Keratinocyte (primary cell): Measurements from ENCODE around the gene MRS2. TPM values are rescaled to one million over a fixed set of nuclear protein-coding genes. Genes with fewer than 3 reads are reported as not detected.

ENCODE experiments used
- DNase-seq: peaks from one replicate; pipeline ENCODE4 v3.0.0-alpha.2; 2011; ENCODE audit warnings: low read depth, missing footprints, low spot score
- FAIRE-seq: peaks from 2 replicates; lab custom pipeline; 2011; peaks lifted over from hg19 to GRCh38; lab: Jason Lieb, UNC
- H2AFZ ChIP-seq: 2 replicates; pipeline ENCODE4 v1.6.0; 2012; ENCODE audit warnings: low read length, control low read depth, inconsistent platforms; ENCODE audit not compliant: control insufficient read depth
- H3K27ac ChIP-seq: 2 replicates; pipeline ENCODE4 v1.5.1; 2011; ENCODE audit warnings: low read length; ENCODE audit not compliant: control insufficient read depth, insufficient read depth
- H3K27me3 ChIP-seq: 3 replicates; pipeline ENCODE4 v1.6.0; 2011; ENCODE audit warnings: low read length; ENCODE audit not compliant: control insufficient read depth, insufficient read depth; ENCODE audit errors: extremely low read depth
- H3K36me3 ChIP-seq, 2 experiments: 2 replicates in 1 of 2; 3 replicates in 1 of 2; pipeline ENCODE4 v1.5.1; 2011; ENCODE audit warnings: low read length in 2 of 2, mild to moderate bottlenecking in 1 of 2; ENCODE audit not compliant: control insufficient read depth in 2 of 2, insufficient read depth in 2 of 2; ENCODE audit errors: extremely low read depth in 1 of 2
- H3K4me1 ChIP-seq: 3 replicates; pipeline ENCODE4 v1.5.1; 2011; ENCODE audit warnings: low read length; ENCODE audit not compliant: control insufficient read depth, insufficient read depth; ENCODE audit errors: extremely low read depth
- H3K4me2 ChIP-seq: 3 replicates; pipeline ENCODE4 v1.6.0; 2011; ENCODE audit warnings: low read depth, low read length; ENCODE audit not compliant: control insufficient read depth, insufficient read depth; ENCODE audit errors: extremely low read depth
- H3K4me3 ChIP-seq, 3 experiments: fragments of 200-600 bp in 1 of 3; sonication (generic) in 1 of 3; 2 replicates in 2 of 3; 3 replicates in 1 of 3; pipeline ENCODE4 v1.5.1; 2011 to 2016; ENCODE audit warnings: low read length in 3 of 3, mild to moderate bottlenecking in 3 of 3, control low read depth in 2 of 3, inconsistent platforms in 1 of 3, low read depth in 1 of 3, mixed read lengths in 1 of 3, mixed run types in 1 of 3, moderate library complexity in 1 of 3; ENCODE audit not compliant: control insufficient read depth in 2 of 3, insufficient read depth in 2 of 3; ENCODE audit errors: extremely low read depth in 1 of 3
- H3K79me2 ChIP-seq: 2 replicates; pipeline ENCODE4 v1.6.0; 2012; ENCODE audit warnings: low read length; ENCODE audit not compliant: control insufficient read depth, insufficient read depth
- H3K9ac ChIP-seq: 3 replicates; pipeline ENCODE4 v1.6.0; 2011; ENCODE audit warnings: low read length; ENCODE audit not compliant: control insufficient read depth, insufficient read depth; ENCODE audit errors: extremely low read depth
- H3K9me1 ChIP-seq: 3 replicates; pipeline ENCODE4 v1.6.0; 2011; ENCODE audit warnings: low read length; ENCODE audit not compliant: control insufficient read depth, insufficient read depth; ENCODE audit errors: extremely low read depth
- H3K9me3 ChIP-seq: 2 replicates; pipeline ENCODE4 v1.5.1; 2012; ENCODE audit warnings: low read depth, low read length; ENCODE audit not compliant: control insufficient read depth
- H4K20me1 ChIP-seq: 3 replicates; pipeline ENCODE4 v1.6.0; 2011; ENCODE audit warnings: low read length; ENCODE audit not compliant: control insufficient read depth, insufficient read depth; ENCODE audit errors: extremely low read depth
- EZH2 ChIP-seq: IDR thresholded peaks from one replicate; pipeline ENCODE4 v1.6.1; 2012; ENCODE audit warnings: inconsistent platforms, mild to moderate bottlenecking, low read length, moderate library complexity
- dilution Hi-C: fragments of 300-500 bp; cut with MboI; formaldehyde crosslinking; loops from one replicate; pipeline ENCODE4 v1.7.0; 2020; ENCODE audit warnings: low sequenced_read_pairs; ENCODE audit not compliant: extremely low pct_ligation_motif_present
- polyA plus RNA-seq, 5 experiments: library from polyadenylated mRNA; depleted of rRNA in 3 of 5; stranded (reverse) in 3 of 5; stranded (forward) in 1 of 5; unstranded in 1 of 5; fragments of >200 nt; gene quantifications; 1 replicate in 1 of 5; 2 replicates in 3 of 5; 3 replicates in 1 of 5; pipeline versions ENCODE4 v1.2.1 to v1.2.3, GENCODE V29; 2011 to 2012; ENCODE audit warnings: missing spikeins in 2 of 5, low read depth in 1 of 5, low replicate concordance in 1 of 5
- TF ChIP-seq, protein P1 (sequence below), 3 experiments: IDR thresholded peaks in 1 of 3; conservative IDR thresholded peaks in 1 of 3; optimal IDR thresholded peaks in 1 of 3; 2 replicates in 2 of 3; 3 replicates in 1 of 3; pipeline versions ENCODE3 to v1.5.1; 2011; ENCODE audit warnings: low read length in 3 of 3, mild to moderate bottlenecking in 3 of 3, moderate library complexity in 2 of 3, control low read depth in 1 of 3, inconsistent platforms in 1 of 3; ENCODE audit not compliant: insufficient read depth in 2 of 3; ENCODE audit errors: extremely low read depth in 1 of 3

Gene MRS2
- polyA plus RNA-seq, 1 donor (not counting 4 experiments of a cell fraction or from before 2014, with no cell fraction given), result 26.9 TPM

DNA sequence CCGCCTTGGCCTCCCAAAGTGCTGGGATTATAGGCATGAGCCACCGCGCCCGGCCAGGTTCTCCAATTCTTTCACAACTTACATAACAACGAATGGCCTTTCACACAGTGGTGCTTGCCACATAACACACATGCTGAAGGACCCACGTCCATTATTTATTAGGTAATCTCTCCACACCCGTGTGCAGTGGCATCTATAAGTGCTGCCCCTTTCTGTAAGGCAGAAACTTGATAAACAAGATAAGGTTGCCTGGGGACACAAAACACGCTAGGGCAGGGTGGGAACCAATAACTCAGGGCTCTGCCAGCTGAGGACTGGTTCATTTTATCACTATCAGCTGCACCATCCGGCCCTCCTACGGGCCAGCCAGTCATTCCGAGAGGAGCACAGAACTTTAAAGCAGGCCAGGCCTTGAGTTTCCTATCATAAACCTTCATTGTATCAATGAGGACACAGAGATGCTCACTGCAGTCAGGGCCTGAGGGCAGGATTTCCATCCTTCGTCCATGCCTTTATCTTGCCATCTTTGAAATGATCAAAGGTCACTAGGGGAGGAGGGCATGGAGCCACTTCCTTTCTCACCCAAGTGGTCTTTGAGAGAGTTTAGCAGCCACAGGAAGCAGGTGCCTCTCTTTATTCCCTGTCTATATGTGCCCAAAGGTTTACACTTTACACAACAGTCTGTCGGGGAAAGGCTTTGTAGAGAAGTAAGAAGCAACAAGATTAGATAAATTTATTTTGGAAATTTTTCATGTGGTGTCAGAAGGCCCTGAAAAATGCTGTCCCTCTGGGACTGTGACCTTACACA lies 49.0 kb downstream of the MRS2 start:
- DNase-seq (no peak), FAIRE-seq (no peak)
- H3K9ac ChIP-seq, result no peak overlapping the region
- H3K4me2 ChIP-seq, result no peak overlapping the region
- H3K36me3 ChIP-seq, result no peaks in the 10 kb centered on the region
- TF ChIP-seq, protein P1, sequence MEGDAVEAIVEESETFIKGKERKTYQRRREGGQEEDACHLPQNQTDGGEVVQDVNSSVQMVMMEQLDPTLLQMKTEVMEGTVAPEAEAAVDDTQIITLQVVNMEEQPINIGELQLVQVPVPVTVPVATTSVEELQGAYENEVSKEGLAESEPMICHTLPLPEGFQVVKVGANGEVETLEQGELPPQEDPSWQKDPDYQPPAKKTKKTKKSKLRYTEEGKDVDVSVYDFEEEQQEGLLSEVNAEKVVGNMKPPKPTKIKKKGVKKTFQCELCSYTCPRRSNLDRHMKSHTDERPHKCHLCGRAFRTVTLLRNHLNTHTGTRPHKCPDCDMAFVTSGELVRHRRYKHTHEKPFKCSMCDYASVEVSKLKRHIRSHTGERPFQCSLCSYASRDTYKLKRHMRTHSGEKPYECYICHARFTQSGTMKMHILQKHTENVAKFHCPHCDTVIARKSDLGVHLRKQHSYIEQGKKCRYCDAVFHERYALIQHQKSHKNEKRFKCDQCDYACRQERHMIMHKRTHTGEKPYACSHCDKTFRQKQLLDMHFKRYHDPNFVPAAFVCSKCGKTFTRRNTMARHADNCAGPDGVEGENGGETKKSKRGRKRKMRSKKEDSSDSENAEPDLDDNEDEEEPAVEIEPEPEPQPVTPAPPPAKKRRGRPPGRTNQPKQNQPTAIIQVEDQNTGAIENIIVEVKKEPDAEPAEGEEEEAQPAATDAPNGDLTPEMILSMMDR (optimal IDR thresholded peaks at IDR 0.05 in 1 of 3, IDR thresholded peaks at IDR 0.05 in 1 of 3, conservative IDR thresholded peaks at IDR 0.05 in 1 of 3; ENCODE audit: extremely low read depth in 1 of 3, insufficient read depth in 2 of 3, low read length in 3 of 3), result no peak
- no peak for TF ChIP-seq EZH2
- H4K20me1 ChIP-seq, result no peaks in the 10 kb centered on the region
- H3K27ac ChIP-seq, result no peak overlapping the region
- H3K9me1 ChIP-seq, result no peaks in the 10 kb centered on the region
- no peaks in the 10 kb centered on the region for H3K4me1 ChIP-seq
- dilution Hi-C loops, result no loop called here
- H3K4me3 ChIP-seq, result no peak overlapping the region
- H3K27me3 ChIP-seq, result no peaks in the 10 kb centered on the region
- no peak overlapping the region for H2AFZ ChIP-seq
- H3K9me3 ChIP-seq, result no peaks in the 10 kb centered on the region
- H3K79me2 ChIP-seq, result no peaks in the 10 kb centered on the region

DNA sequence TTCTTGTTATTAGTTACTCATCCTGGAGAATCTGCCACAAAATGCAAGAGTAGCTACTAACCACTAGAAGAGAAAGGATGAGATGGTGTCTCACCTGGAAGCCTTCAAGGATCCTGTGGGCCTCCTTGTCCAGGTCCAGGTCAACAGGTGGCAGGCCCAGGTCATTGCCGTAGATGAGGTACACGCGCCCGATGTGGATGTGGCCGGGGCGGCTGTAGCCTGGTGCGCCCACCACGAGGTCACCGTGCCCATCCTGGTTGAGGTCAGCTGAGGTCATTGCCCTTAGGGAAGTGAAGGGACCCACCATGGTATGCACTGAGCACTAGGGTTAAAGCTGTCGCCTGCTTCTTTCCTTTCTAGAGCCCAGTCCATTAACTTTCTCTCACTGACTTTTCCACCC lies 51.2 kb downstream of the MRS2 start:
- Histone ChIP-seq H3K9me1 (no peaks in the 10 kb centered on the region), H3K4me1 (no peaks in the 10 kb centered on the region), H3K79me2 (no peaks in the 10 kb centered on the region), H4K20me1 (no peaks in the 10 kb centered on the region), H3K36me3 (no peaks in the 10 kb centered on the region), H3K9ac (no peak overlapping the region), H3K27ac (no peak overlapping the region), H3K9me3 (no peaks in the 10 kb centered on the region), H3K4me3 (no peak overlapping the region), H2AFZ (no peak overlapping the region), H3K4me2 (no peak overlapping the region), H3K27me3 (no peaks in the 10 kb centered on the region)
- FAIRE-seq, result no peak
- no peak for DNase-seq
- TF ChIP-seq EZH2, result no peak
- TF ChIP-seq, protein P1 (optimal IDR thresholded peaks at IDR 0.05 in 1 of 3, IDR thresholded peaks at IDR 0.05 in 1 of 3, conservative IDR thresholded peaks at IDR 0.05 in 1 of 3; ENCODE audit: extremely low read depth in 1 of 3, insufficient read depth in 2 of 3, low read length in 3 of 3), result no peak
- dilution Hi-C loops, result no loop called here
